Rectal smooth muscle tissue (tissue), 1 donor: ENCODE measurements around the gene GDPD3.
"Not testable (repeated sequence)": the region's sequence is repeated elsewhere in the genome, so short reads cannot be mapped to it uniquely, and the experiment has no call there.

Source experiments
- H3K27ac ChIP-seq: one replicate; pipeline ENCODE4 v1.7.0; 2013; ENCODE audit warnings: low read depth, low read length, inconsistent platforms
- H3K27me3 ChIP-seq: one replicate; pipeline ENCODE4 v1.7.0; 2013; ENCODE audit warnings: low read length; ENCODE audit not compliant: control insufficient read depth, insufficient read depth
- H3K36me3 ChIP-seq: one replicate; pipeline ENCODE4 v1.7.0; 2013; ENCODE audit warnings: low read length; ENCODE audit not compliant: control insufficient read depth, insufficient read depth
- H3K4me1 ChIP-seq: one replicate; pipeline ENCODE4 v1.7.0; 2013; ENCODE audit warnings: low read length; ENCODE audit not compliant: control insufficient read depth, insufficient read depth
- H3K4me3 ChIP-seq: one replicate; pipeline ENCODE4 v1.7.0; 2013; ENCODE audit warnings: low read length
- H3K9ac ChIP-seq: one replicate; pipeline ENCODE4 v1.7.0; 2013; ENCODE audit warnings: low read length

Gene GDPD3

GRCh38 chr16:30141750-30142149, 28.4 kb upstream of the GDPD3 start:
- Histone ChIP-seq H3K36me3 (no peaks in the 10 kb centered on the region), H3K4me3 (no peak overlapping the region), H3K27ac (no peak overlapping the region), H3K9ac (no peak overlapping the region), H3K27me3 (no peaks in the 10 kb centered on the region), H3K4me1 (no peaks in the 10 kb centered on the region)

GRCh38 chr16:30139583-30140481, 26.5 kb upstream of the GDPD3 start:
- H3K27ac ChIP-seq, result no peak overlapping the region
- H3K36me3 ChIP-seq, result no peaks in the 10 kb centered on the region
- no peak overlapping the region for H3K4me3 ChIP-seq
- no peaks in the 10 kb centered on the region for H3K27me3 ChIP-seq
- H3K9ac ChIP-seq, result no peak overlapping the region
- H3K4me1 ChIP-seq, result no peaks in the 10 kb centered on the region

DNA sequence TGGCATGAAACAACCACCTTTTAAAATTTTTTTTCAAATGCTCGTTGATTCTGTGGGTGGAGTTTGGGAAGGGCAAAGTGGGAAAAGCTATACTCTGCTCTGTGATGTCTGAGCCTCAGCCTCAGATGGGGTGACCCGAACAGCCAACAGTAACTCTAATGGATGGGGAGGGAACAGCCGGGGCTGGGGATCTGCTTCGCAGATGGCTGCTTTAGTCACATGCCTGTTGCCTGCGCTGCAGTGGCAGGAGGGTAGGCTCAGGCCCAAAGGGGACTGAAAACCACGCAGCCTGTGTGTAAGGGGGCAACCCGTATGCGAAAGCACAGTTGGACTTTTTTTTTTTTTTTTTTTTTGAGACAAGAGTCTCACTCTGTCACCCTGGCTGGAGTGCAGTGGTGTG, 24.6 kb upstream of the GDPD3 start:
- Histone ChIP-seq H3K27me3 (no peaks in the 10 kb centered on the region), H3K4me1 (no peaks in the 10 kb centered on the region), H3K27ac (no peak overlapping the region), H3K9ac (no peak overlapping the region), H3K36me3 (no peaks in the 10 kb centered on the region), H3K4me3 (no peak overlapping the region)

DNA sequence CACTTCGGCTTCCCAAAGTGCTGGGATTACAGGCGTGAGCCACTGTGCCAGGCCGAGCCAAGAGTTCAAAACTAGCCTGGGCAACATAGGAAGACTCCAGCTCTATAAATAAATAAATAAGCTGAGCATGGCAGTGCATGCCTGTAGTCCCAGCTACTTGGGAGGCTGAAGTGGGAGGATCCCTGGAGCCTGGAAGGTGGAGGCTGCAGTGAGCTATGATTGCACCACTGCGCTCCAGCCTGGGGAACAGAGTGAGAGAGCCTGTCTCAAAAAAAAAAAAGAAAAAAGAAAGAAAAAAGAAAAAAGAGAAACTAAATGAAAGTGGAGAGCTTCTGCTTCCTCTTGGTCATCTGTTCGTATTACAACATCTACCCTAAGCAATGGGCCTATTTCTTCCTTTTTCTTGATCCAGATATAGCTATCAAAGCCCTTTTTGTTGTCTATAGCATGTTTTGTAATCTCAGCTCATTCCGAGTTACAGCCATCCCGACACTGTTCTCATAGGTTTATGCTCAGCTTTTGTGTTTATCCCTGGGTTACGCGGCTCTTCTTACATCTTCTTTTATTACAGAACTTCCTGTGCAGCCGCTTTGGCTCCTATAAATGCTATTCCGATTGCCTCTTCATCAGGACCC, 23.8 kb upstream of the GDPD3 start:
- no peaks in the 10 kb centered on the region for H3K36me3 ChIP-seq
- no peaks in the 10 kb centered on the region for H3K27me3 ChIP-seq
- no peaks in the 10 kb centered on the region for H3K4me1 ChIP-seq
- no peak overlapping the region for H3K9ac ChIP-seq
- H3K4me3 ChIP-seq, result no peak overlapping the region
- no peak overlapping the region for H3K27ac ChIP-seq

DNA sequence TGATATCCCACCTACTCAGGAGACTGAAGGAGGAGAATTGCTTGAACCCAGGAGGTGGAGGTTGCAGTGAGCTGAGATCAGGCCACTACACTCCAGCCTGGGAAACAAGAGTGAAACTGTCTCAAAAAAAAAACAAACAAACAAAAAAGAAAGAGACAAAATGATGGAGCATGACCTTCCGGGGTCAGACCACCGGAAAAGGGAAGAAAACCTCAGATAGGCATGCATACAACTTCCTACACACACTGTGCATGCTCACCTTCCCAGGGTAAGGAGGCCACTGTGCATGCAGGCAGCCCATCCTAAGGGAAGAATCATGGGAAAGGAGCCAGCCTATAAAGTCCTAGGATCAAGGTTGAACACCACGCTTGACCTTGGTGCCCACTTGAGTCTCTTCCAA, 19.3 kb upstream of the GDPD3 start:
- H3K4me1 ChIP-seq, result no peaks in the 10 kb centered on the region
- H3K9ac ChIP-seq, result no peak overlapping the region
- no peaks in the 10 kb centered on the region for H3K27me3 ChIP-seq
- H3K27ac ChIP-seq, result no peak overlapping the region
- no peak overlapping the region for H3K4me3 ChIP-seq
- H3K36me3 ChIP-seq, result no peaks in the 10 kb centered on the region

GRCh38 chr16:30131869-30132475, 18.6 kb upstream of the GDPD3 start:
- H3K9ac ChIP-seq, result no peak overlapping the region
- H3K27me3 ChIP-seq, result no peaks in the 10 kb centered on the region
- H3K4me3 ChIP-seq, result no peak overlapping the region
- no peaks in the 10 kb centered on the region for H3K36me3 ChIP-seq
- no peaks in the 10 kb centered on the region for H3K4me1 ChIP-seq
- no peak overlapping the region for H3K27ac ChIP-seq

DNA sequence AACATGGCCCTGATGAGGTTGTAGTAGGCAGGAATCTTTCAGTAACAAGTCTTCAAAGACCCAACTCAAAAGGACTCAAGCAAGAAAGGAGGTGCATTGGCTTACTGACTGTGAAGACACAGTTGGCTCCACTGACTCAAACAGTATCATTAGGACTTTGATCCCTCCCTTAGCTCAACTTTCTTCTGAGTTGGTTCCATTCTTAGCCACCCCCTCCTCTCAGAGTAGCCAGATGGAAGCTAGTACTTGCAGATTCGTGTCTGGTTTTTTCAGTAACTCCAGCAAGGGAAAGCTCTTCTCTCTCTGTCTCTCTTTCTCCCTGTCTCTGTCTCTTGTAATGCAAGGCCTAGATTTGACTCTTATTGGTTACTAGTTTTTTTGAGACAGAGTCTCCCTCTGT, 14.7 kb upstream of the GDPD3 start:
- H3K27me3 ChIP-seq, result no peaks in the 10 kb centered on the region
- no peaks in the 10 kb centered on the region for H3K36me3 ChIP-seq
- no peak overlapping the region for H3K27ac ChIP-seq
- no peak overlapping the region for H3K4me3 ChIP-seq
- H3K9ac ChIP-seq, result no peak overlapping the region
- peaks cover 5% of the 10 kb centered on the region for H3K4me1 ChIP-seq

DNA sequence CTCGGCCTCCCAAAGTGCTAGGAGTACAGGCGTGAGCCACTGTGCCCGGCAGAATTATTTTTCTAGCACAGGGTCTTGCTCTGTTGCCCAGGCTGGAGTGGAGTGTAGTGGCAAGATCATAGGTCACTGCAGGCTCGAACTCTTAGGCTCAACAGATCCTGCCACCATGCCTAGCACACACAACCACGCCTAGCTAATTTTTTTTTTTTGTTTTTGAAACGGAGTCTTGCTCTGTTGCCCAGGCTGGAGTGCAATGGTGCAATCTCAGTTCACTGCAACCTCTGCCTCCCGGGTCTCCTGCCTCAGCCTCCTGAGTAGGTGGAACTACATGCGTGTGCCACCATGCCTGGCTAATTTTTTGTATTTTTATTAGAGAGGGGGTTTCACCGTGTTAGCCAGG, 12.4 kb upstream of the GDPD3 start:
- H3K4me3 ChIP-seq, H3K27me3 ChIP-seq, H3K9ac ChIP-seq, H3K36me3 ChIP-seq, H3K27ac ChIP-seq: not testable (repeated sequence)
- H3K4me1 ChIP-seq, result peaks cover 11% of the 10 kb centered on the region

GRCh38 chr16:30124985-30125379, 11.6 kb upstream of the GDPD3 start:
- Histone ChIP-seq H3K27ac (no peak overlapping the region), H3K4me3 (no peak overlapping the region), H3K4me1 (peaks cover 11% of the 10 kb centered on the region), H3K9ac (no peak overlapping the region), H3K27me3 (no peaks in the 10 kb centered on the region), H3K36me3 (no peaks in the 10 kb centered on the region)

GRCh38 chr16:30122604-30123160, 9.3 kb upstream of the GDPD3 start:
- H3K9ac ChIP-seq, result peak overlapping the region; percentile 95
- H3K36me3 ChIP-seq, result peaks cover 16% of the 10 kb centered on the region
- peak overlapping the region; percentile 90 for H3K27ac ChIP-seq
- no peaks in the 10 kb centered on the region for H3K27me3 ChIP-seq
- peaks cover 11% of the 10 kb centered on the region for H3K4me1 ChIP-seq
- H3K4me3 ChIP-seq, result peak overlapping the region; percentile 83

DNA sequence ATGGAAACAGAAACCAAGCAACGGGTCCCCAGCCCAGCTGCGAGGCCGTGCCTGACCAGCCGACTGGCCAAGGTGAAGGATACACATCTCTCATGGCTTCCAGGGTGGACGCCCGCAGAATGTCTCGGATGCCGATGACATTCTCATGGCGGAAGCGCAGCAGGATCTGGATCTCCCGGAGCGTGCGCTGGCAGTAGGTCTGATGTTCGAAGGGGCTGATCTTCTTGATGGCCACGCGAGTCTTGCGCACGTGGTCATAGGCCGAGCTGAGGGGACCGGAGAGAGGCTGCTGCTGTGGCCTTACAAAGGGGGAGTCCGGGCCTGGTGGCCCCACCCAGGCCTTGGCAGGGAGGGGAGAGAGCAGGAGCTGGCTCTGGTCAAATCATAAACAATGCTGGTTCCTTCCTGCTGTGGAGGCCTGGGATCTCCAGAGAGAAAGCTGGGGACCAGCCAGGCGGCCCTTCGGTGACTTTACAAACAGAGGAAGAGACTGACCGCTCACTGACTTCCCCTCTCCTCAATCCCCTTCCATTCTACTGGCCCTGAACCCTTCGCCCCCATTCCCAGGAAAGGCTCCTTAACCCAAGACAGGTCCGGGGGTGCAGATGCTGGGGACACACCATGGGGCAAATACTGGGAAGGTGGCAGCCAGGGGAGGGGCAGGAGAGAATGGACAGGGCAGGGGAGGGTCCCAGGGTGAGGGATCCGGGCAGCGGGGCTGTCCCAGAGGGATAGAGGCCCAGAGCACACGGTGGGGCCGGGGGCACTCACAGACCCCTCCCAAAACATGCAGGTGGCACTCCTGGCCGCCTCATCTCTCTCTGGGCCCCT, 8.6 kb upstream of the GDPD3 start:
- peak overlapping the region; percentile 90 for H3K27ac ChIP-seq
- peaks cover 22% of the 10 kb centered on the region for H3K36me3 ChIP-seq
- peaks cover 11% of the 10 kb centered on the region for H3K4me1 ChIP-seq
- peak overlapping the region; percentile 95 for H3K9ac ChIP-seq
- H3K27me3 ChIP-seq, result no peaks in the 10 kb centered on the region
- H3K4me3 ChIP-seq, result peak overlapping the region; percentile 83
